A673 (cell line): ENCODE measurements around the gene CD6. TPM values are rescaled to one million over a fixed set of nuclear protein-coding genes. Genes with fewer than 3 reads are reported as not detected.

Experiments used
- BruUV-seq: library from RNA; stranded (reverse); fragments of 400-500 nt; replicated peaks from 2 replicates; lab custom pipeline; 2021; lab: Mats Ljungman, UMichigan
- CTCF ChIA-PET: fragments of 300-600 bp; sonication (Branson Sonifier 250); formaldehyde crosslinking; loops from one replicate; lab custom pipeline; 2022; ENCODE audit warnings: antibody characterized with exemption; lab: Charles Lee
- POLR2A ChIA-PET: fragments of 300-600 bp; sonication (Branson Sonifier 250); formaldehyde crosslinking; loops from one replicate; lab custom pipeline; 2022; ENCODE audit warnings: antibody characterized with exemption; ENCODE audit not compliant: low non-redundant PET; lab: Charles Lee
- DNase-seq: peaks from one replicate; pipeline ENCODE4 v3.0.0-alpha.2; 2015; ENCODE audit warnings: low spot score
- H3K27ac ChIP-seq: fragments of 200-600 bp; sonication (generic); 2 replicates; pipeline ENCODE4 v1.5.1; 2016; ENCODE audit warnings: mixed run types, low read depth, mild to moderate bottlenecking, mixed read lengths, antibody characterized with exemption, low read length; ENCODE audit not compliant: poor library complexity, severe bottlenecking
- H3K27me3 ChIP-seq: fragments of 200-600 bp; sonication (generic); replicated peaks from 2 replicates; pipeline ENCODE4 v1.6.1; 2017; ENCODE audit warnings: mixed run types, low read depth, mild to moderate bottlenecking, mixed read lengths, antibody characterized with exemption, low read length; ENCODE audit not compliant: insufficient read depth, poor library complexity
- H3K36me3 ChIP-seq: fragments of 200-600 bp; sonication (generic); 2 replicates; pipeline ENCODE4 v1.6.1; 2016; ENCODE audit warnings: mixed run types, mild to moderate bottlenecking, mixed read lengths, antibody characterized with exemption, low read length; ENCODE audit not compliant: insufficient read depth, poor library complexity, severe bottlenecking
- H3K4me1 ChIP-seq: fragments of 200-600 bp; sonication (generic); 2 replicates; pipeline ENCODE4 v1.6.1; 2017; ENCODE audit warnings: mixed run types, mild to moderate bottlenecking, mixed read lengths, antibody characterized with exemption, low read length; ENCODE audit not compliant: insufficient read depth, poor library complexity, severe bottlenecking
- H3K4me3 ChIP-seq: fragments of 200-600 bp; sonication (generic); 2 replicates; pipeline ENCODE4 v1.5.1; 2016; ENCODE audit warnings: low read depth, mixed run types, mild to moderate bottlenecking, mixed read lengths, low read length; ENCODE audit not compliant: poor library complexity, severe bottlenecking
- H3K9me3 ChIP-seq: fragments of 200-600 bp; sonication (generic); 2 replicates; pipeline ENCODE4 v1.6.1; 2016; ENCODE audit warnings: mixed run types, low read depth, mild to moderate bottlenecking, mixed read lengths, antibody characterized with exemption, low read length; ENCODE audit not compliant: poor library complexity, severe bottlenecking
- CTCF ChIP-seq: fragments of 300-800, 200-600 bp; sonication (generic); conservative IDR thresholded peaks from 2 replicates; pipeline ENCODE4 v1.5.1; 2017; ENCODE audit warnings: low read depth, mild to moderate bottlenecking, antibody characterized with exemption, low read length, moderate library complexity, mixed read lengths
- EZH2 ChIP-seq: fragments of 200-600 bp; sonication (generic); IDR thresholded peaks from 2 replicates; pipeline ENCODE4 v1.6.1; 2017; ENCODE audit warnings: borderline replicate concordance, low read depth, mild to moderate bottlenecking, mixed read lengths, antibody characterized with exemption, low read length; ENCODE audit not compliant: poor library complexity, severe bottlenecking
- intact Hi-C: fragments of 100-400 bp; cut with micrococcal nuclease; formaldehyde crosslinking; loops from one replicate; pipeline ENCODE4 v1.10.0; 2022; ENCODE audit not compliant: unreplicated experiment
- total RNA-seq: library from RNA; stranded (reverse); gene quantifications from 2 replicates; pipeline ENCODE4 v1.2.3, GENCODE V29; 2021

CD6 gene
- total RNA-seq, 1 experiment from 2014 or later = not detected

DNA sequence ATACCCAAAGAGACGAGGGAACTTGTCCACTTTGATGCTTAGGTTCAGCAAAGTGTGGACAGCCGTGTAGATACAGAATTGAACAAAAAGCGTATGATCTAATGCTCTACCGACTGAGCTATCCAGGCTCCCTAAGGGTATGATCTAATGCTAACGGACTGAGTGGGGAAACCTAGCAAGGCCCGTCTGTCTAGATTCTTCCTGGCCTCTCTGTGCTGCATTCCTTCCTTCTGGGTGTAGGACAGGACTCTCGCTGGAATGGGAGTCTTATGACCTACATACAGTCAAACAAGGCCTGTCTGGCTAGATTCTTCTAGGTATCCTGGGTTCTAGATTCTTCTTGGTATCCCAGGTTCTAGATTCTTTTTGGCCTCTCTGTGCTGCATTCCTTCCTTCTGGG lies 11.1 kb upstream of the CD6 start:
- TF ChIP-seq EZH2 (no peak), CTCF (no peak)
- Histone ChIP-seq H3K27ac (no peak overlapping the region), H3K4me3 (no peak overlapping the region), H3K9me3 (no peaks in the 10 kb centered on the region), H3K4me1 (no peaks in the 10 kb centered on the region), H3K36me3 (no peaks in the 10 kb centered on the region), H3K27me3 (peaks cover 6% of the 10 kb centered on the region)
- CTCF ChIA-PET = no interaction called here
- no peak for DNase-seq
- POLR2A ChIA-PET = no interaction called here
- no TSS peak for BruUV-seq
- intact Hi-C loops = no loop called here

DNA sequence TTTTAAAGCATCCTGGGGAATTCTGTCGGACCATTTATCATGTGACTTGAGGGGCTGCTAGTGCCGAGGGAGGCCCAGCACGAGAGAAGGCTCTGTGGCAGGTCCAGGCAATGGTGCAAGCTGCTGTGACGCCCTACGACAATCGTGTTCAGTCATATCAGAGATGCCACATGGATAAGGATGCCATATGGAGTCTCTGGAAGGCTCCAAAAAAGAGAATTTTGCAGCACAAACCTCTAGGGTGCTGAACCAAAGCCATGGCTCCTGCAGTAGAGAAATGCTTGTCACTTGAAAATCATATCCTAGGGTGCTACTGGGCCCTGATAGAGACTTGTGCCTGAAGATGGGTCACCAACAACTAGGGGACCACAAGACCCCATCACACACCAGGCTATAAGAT lies 6.7 kb upstream of the CD6 start:
- TF ChIP-seq EZH2 (no peak), CTCF (no peak)
- CTCF ChIA-PET = no interaction called here
- POLR2A ChIA-PET = no interaction called here
- Histone ChIP-seq H3K27me3 (peaks cover 6% of the 10 kb centered on the region), H3K36me3 (no peaks in the 10 kb centered on the region), H3K4me1 (no peaks in the 10 kb centered on the region), H3K27ac (no peak overlapping the region), H3K4me3 (no peak overlapping the region), H3K9me3 (peaks cover 5% of the 10 kb centered on the region)
- intact Hi-C loops = no loop called here
- DNase-seq = no peak
- BruUV-seq = no TSS peak

GRCh38 chr11:60966890-60967289 lies 4.6 kb upstream of the CD6 start:
- TF ChIP-seq EZH2 = no peak
- no peak for TF ChIP-seq CTCF
- no peaks in the 10 kb centered on the region for H3K36me3 ChIP-seq
- POLR2A ChIA-PET = no interaction called here
- H3K9me3 ChIP-seq = peaks cover 5% of the 10 kb centered on the region
- no TSS peak for BruUV-seq
- DNase-seq = no peak
- H3K4me1 ChIP-seq = no peaks in the 10 kb centered on the region
- H3K4me3 ChIP-seq = no peak overlapping the region
- no peak overlapping the region for H3K27ac ChIP-seq
- H3K27me3 ChIP-seq = peaks cover 6% of the 10 kb centered on the region
- CTCF ChIA-PET = no interaction called here
- intact Hi-C loops = no loop called here
